NCI-H2196 (cell line): Measurements from ENCODE around the gene C2CD4C.
"Not testable (repeated sequence)": the region's sequence is repeated elsewhere in the genome, so short reads cannot be mapped to it uniquely, and the experiment has no call there.

Source experiments
- DNase-seq: peaks from one replicate; lab custom pipeline; 2025; ENCODE audit not compliant: unreplicated experiment; lab: John Stamatoyannopoulos, UW

Gene C2CD4C

DNA sequence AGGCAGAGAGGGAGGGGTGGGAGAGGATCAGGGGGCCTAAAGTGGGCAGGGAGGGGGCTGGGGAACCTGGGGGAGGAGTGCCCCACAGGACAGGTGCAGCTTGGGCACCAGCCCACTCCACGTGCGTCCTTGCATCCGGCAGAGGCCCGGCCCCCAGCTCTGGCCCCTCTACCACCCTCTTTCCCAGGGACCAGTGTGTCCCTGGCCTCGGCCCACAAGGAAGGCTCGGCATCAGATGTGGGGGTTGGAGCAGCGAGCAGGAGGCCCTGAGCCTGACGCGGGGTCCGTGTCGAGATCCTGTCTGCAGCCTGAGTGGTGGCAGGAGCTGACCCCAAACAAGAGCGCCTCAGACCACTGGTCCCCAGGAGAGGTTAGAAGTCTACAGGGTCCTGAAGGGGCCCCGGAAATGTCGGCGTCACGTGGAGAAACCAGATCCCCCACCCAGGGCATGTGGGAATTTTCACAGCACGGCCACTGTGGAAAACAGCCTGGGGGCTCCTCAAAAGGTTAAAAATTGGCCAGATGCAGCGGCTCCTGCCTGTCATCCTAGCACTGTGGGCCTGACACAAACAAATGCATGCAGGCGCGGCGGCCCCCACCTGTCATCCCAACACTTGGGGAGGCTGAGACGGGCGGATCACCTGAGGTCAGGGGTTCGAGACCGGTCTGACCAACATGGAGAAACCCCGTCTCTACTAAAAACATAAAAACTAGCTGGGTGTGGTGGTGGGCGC is 30.4 kb upstream of the C2CD4C start:
- no peak for DNase-seq

DNA sequence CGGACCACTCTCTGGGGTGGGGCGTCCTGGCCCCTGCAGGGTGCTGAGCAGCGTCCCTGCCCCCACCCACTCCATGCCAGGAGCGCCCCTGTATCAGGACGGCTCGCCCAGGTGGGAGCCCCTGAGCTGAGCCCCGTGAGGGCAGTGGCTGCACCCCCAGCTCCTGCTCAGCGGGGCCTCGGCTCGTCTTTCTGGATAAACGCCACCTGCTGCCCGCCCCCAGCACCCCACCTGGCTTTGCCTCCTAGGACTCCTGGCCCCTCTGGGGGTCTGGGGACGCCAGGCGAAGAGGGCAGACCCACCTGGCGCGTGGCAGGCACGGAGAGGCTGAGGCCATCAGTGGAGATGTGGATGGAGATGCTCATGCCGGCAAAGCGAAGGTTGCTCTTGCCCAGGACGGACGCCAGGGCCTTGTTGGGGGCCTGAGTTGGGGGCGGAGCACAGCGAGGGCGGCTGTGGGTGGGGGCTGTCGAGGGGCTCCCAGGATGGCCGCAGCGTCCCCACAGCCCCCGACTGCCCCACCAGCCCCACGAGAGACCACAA is 29.5 kb upstream of the C2CD4C start:
- DNase-seq: no peak

DNA sequence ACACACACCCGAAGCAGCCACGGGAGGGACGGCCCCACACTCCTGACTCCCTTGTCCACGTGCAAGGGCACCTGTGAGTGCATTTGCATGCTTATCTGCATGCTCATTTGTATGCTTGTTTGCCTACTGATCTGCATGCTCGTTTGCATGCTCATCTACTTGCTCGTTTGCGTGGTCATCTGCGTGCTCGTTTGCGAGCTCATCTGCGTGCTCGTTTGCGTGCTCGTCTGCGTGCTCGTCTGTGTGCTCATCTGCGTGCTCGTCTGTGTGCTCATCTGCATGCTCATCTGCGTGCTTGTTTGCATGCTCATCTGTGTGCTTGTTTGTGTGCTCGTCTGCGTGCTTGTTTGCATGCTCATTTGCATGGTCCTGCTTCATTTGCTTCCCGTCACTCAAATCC is 28.1 kb upstream of the C2CD4C start:
- DNase-seq: no peak

DNA sequence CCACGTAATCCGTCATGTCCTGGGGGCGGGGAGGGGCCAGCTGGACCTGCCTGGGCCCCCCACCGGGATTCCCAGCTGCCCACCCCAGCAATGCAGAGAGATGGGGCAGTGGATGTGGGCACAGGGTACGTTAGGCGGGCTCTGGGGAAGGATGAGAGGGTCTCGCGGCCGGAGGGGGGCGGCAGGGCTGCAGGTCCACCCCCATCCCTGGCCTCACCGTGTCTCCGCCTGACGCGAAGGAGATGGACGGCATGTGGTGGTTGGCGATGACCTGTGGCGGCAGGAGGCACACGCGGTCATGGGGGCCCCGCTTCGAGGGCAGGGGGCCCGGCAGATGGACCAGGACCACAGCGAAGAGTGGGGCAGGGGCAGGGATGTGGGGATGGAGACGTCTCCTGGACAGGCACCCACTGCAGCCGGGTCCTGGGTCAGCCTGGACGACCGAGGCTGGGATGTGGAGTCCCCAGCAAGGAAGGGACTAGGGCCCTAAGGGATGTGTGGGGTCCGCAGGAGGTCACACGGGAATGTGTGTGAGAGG is 27.5 kb upstream of the C2CD4C start:
- no peak for DNase-seq

DNA sequence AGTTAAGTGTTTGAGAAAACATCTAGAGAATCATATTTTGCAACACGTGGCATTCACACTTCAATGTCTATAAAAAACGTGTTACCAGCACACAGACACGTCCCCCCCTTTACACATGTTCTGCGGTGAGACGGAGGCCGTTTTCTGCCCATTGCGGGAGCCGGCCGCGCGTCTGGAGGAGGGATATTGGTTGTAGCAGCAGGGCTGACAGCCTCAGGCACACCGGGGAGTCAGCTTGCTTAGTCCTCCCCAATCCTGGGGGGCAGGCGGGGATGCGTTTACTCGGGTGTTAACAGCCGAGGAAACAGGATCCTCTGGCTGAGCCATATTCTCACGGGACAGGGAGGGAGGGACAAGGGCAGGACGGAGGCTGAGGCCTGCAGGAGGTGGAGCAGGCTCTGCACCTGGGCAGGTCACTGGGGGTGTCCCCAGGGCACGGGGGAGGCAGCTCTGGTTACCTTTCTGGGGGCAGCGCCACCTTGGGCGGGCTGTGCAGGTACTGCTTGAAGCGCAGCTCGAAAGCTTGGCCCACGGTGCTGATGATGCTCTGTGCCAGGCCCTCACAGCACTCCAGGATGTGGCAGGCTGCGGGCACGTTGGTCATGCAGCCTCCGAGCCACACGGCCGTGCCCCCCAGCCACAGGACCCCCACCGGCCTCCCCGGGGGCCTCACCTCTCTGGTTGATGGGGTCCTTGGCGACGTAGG is 26.9 kb upstream of the C2CD4C start:
- no peak for DNase-seq

DNA sequence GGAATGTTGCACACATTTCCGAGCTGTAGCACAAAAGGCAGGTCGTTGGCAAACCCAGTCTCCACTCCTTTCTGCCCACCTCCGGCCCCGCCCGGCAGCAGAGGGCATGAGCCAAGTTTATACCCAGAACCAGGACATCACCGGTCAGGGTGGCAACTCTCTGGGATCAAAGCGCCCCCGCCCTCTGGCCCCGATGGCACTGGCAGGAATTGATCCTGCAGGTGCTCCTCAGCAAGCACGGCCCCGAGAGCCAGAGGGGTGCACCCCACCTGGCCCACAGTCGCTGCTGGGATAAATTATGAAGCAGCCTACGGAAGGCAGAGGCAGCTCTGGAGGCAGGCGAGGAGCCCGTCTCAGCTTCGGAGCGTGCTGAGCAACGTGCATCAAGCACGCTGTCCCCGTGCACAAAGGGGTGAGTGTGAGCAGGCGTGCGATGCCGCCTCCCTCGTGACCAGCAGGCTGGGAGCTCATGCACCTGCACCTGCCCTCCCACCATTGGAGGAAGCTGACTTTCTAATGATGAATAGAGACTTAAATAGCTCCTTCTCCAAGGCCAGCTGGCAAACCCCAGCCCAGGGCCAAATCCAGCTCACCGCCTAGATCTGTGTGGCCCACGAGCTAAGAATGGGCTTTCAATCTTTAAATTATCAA is 26.2 kb upstream of the C2CD4C start:
- DNase-seq: no peak

DNA sequence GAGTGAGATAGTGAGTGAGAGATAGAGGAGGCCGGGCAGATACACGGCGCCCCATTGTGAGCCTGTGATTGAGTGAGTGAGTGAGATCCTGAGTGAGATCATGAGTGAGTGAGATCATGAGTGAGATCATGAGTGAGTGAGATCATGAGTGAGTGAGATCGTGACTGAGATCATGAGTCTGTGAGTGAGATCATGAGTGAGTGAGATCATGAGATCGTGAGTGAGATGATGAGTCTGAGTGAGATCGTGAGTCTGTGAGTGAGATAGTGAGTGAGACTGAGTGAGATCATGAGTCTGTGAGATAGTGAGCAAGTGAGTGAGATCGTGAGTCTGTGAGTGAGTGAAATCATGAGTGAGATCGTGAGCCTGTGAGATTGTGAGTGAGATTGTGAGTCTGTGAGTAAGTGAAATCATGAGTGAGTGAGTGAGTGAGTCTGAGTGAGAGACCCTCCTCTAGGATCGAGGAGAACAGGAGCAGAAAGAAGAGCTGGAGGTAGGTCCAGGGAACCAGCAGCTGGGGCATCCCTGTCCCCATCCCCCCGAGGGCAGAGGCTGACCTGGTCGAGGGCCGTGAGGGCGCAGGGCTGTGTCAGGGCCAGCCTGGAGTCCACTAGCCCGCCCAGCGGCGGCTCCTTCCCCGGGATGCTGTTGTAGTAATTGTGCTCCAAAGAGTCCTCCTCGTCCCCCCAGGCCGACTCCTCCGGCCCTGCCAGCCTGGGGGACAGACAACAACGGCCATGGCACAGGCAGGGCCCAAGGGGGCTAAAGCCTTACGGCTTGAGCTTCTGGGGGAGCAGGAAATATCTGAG is 25.4 kb upstream of the C2CD4C start:
- DNase-seq: no peak

DNA sequence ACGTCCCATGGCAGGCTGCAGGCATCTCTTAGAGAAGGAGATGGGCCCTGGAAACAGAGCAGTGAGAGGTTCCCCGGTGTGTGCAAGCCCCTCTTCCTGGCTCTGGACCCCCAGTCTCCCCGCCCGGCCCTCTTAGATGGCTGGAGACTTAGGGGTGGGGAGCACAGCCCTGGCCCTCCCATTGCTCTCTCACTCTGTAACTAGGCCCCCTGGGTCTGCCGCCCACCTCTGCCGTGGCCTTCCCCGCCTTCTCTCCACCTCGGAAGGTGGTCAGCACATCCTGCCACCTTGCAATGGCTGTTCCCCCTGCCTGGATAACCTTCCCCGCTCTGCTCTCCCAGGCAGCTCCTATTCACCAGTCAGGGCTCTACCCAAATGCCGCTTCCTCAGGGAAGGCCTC is 21.8 kb upstream of the C2CD4C start:
- DNase-seq: no peak

DNA sequence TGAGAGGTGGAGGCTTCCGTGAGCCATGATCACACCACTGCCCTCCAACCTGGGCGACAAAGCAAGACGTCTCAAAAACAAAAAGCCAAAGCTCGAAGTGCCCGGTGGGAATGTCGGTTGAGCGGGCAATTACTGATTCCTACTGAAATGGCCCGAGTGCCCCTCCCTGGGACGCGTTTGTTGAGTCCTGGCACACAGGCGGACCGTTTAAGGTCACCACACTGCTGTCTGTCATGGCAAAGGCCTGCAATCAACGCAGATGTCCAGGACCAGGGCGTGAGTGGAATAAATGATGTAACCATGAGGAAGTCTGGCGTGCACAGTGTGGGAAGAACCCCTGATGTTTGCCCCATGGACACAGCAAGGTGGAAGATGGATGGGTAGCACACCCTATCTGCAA is 19.2 kb upstream of the C2CD4C start:
- DNase-seq: no peak

DNA sequence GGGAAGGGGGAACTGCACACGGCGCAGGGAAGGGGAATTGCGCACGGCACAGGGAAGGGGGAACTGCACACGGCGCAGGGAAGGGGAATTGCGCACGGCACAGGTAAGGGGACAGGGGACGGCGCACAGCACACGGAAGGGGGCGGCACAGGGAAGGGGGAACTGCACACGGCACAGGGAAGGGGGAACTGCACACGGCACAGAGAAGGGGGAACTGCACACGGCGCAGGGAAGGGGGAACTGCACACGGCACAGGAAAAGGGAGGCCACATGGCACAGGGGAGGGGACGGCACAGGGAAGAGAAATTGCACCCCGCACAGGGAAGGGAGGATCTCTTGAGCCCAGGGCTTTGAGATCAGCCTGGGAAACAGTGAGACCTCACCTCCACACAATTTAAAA is 18.7 kb upstream of the C2CD4C start:
- not testable (repeated sequence) for DNase-seq

DNA sequence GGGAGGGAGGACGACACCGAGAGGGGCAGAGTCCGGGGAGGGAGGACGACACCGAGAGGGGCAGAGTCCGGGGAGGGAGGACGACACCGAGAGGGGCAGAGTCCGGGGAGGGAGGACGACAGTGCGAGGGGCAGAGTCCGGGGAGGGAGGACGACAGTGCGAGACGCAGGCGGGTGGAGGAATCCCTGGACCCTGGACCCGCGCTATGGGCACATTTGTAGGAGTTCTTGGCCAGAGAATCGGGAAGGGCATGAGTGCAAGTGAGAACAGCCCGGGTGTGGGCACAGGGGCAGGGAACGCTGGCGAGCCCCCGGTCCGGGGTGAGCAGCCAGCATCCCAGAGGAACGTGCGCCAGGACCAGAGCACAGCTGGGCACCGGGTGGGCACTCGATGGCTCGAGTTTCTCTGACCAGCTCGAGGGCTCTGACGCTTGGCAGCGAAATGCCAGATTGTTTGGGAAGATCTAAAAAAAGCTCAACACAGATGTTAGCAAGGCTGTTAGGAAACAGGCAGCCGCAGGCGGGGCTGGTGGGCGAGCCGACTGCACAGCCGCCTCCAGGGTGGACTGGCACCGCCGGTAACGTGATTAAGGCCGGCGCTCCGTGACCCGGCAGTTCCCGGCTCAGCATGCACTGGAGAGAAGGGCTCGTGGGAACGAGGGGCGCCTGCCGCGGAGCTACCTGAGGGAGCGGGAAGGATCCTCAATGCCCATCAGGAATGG is 17.9 kb upstream of the C2CD4C start:
- DNase-seq: no peak

DNA sequence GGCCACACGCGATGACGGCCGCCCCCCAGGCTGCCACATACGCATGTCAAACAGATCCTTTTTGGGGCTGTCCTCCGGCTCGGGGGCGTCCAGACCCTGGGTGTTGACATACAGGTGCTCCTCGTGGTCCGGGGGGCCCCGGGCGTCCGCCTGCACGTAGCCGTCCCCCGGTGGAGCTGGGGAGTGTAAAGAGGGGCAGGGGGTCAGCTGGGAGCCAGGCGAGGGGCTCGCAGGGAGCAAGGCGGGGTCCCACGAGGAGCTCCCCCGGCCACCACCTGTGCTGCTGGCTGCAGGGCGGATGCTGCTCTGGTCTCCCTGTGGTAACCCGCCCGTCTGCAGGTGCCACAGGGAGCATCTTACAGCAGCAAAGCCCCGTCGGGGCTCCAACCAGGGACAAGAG is 16.1 kb upstream of the C2CD4C start:
- DNase-seq: no peak

DNA sequence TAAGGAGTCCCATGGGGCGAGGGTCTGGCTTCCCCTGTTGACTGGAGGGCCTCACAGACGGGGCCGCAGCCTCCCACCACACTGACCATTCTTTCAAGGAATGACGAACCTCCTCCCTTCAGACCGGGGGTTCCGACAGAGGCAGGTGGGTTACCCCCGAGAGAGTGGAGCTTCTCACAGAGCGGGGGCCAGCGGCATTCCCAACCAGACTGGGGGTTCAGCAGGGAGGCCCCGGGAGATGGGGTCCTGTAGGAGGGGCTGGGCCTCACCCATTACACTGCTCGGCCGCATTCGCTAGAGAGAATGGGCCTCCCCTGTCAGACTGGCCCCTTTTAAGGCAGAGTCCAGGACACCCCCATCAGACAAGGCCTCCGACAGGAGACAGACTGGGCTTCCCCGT is 15.6 kb upstream of the C2CD4C start:
- no peak for DNase-seq

DNA sequence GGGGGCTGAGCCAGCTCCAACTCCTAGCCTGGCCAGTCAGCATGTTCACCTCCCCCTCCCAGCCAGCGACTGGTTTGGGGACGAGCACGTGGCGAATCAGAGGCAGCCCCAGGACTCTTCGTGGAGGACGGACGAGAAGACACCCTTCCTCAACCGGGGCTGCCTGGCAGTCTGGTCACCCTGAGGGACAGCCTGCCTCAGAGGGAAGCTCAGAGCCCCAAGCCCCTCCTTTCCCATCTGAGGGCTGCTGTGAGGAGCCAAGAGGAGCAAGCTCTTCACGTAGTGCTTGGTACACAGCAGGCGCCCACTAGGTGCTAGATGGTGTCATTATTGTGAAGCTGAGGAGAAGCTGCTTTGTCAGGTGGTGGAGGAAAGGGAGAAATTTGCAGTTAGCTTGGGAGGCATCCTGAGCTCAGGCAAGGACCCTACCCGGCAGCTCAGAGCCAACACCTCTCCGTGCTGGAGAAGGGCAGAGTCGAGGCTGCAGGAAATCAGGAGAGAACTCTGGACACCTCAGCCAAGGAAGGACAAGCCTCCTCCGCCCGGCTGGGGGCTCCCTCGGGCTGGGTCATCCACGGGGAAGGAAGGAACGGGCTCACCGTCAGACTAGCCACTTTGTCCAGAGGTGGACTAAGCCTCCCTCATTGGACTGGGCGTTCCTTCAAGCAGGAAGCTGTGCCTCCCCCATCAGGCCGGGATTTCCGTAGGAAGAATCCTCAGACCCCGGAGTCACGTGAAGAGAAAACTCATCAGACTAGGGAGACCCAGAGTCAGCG is 14.9 kb upstream of the C2CD4C start:
- no peak for DNase-seq

DNA sequence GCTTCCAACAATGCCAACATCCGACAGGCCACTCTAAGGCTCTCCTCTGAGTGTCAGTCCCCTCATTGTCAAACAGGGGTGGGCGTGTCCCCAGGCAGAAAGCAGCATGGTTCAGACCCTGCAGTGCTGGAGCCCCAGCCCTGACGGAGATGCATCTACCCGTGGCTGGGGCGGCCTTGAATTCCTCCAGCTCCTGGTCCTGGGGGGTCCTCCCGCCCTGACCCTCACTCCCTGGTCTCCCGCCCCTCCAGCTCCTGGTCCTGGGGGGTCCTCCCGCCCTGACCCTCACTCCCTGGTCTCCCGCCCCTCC is 13.9 kb upstream of the C2CD4C start:
- not testable (repeated sequence) for DNase-seq

DNA sequence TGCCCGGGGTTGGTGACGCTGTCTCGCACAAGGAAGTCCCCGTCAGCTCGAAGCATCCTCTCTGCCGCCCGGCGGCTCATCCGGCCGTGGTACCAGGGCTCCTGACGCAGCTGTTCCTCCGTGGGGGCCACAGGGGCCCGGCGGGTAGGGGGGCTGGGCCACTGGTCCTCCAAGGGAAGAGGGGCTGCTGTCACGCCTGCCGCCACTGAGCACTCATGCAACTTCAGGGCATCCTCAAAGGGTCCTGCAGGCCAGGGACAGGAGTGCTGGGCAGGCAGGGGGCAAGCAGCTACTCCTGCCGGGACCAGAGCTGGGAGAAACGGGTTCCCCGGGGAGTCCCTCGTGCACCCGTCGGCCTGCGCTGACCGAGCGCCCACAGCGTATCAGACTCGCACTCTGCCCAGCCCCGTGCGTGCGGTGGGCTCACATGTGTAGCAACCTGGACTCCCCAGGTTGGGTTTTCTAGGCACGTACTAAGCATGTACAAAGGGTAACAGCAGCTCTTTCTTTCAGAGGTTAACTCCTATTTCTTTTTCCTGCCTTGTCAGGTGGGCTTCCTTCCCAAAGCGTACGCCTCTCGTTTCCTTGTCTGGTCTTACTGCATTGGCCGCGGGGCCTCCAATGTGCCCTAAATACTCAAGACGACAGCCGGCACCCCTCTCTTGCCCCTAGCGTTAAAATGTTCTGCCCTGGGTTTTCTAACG is 13.4 kb upstream of the C2CD4C start:
- DNase-seq: no peak

DNA sequence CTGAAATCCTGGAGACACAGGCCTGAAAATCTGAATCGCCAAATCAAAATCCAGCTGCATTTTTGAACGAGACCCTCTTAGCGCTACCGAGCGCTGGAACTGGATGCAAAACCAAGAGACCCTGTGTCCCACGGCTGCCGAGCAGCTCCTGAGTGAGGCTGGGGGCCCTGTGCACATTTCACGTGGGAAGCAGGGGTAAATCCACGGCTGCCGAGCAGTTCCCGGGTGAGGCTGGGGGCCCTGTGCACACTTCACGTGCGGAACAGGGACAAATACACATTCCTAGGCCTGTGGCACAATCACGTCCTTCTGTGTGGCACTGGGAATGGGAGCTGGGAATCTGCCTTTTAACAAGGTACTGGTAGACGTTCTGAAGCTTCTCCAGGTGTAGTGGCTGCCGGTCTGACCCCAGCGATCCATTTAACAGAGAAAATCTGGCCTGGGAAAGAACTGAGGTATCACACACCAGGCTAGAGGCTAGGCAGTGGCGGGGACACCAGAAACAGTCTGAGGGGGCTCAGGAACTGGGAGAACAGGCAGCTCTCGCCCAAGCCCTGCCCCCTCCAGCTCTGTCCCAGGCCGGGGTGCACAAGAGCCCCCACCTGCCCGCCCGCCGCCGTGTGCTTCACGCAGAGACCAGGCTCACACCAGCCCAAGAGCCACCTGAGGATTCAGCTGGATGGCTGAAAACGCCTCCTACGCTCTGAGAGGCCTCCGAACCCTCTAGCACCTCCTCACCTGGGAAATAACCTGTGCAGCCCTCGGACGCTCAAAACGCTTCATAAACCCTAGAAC is 11.0 kb upstream of the C2CD4C start:
- DNase-seq: no peak
